Stimulated activated CD4-positive, alpha-beta T cell treated with anti-CD3 and anti-CD28 coated beads, Interleukin-4, amount 100 ng/mL, for 4 hours (primary cell): Measurements from ENCODE around the gene TMEM120A.

Experiments used
- DNase-seq, 2 experiments: peaks; one replicate each; pipeline ENCODE4 v3.0.0-alpha.2; 2020

TMEM120A gene

GRCh38 chr7:75979759-75980429 is 14.5 kb downstream of the TMEM120A start:
- no peak for DNase-seq

GRCh38 chr7:75977743-75978142 is 16.7 kb downstream of the TMEM120A start:
- no peak for DNase-seq

GRCh38 chr7:75971961-75972763 is 22.2 kb downstream of the TMEM120A start:
- no peak for DNase-seq

GRCh38 chr7:75971309-75971960 is 23.0 kb downstream of the TMEM120A start:
- DNase-seq: no peak

- no peak for DNase-seq
These were observed 24.5 kb downstream of the TMEM120A start for GRCh38 chr7:75969704-75970498.

GRCh38 chr7:75969182-75969581 is 25.2 kb downstream of the TMEM120A start:
- no peak for DNase-seq

- no peak for DNase-seq
These were observed 25.8 kb downstream of the TMEM120A start for GRCh38 chr7:75968561-75969001.

- DNase-seq: no peak
These were observed 26.4 kb downstream of the TMEM120A start for GRCh38 chr7:75968012-75968411.

- no peak for DNase-seq
These were observed 26.9 kb downstream of the TMEM120A start for GRCh38 chr7:75967487-75967997.

GRCh38 chr7:75967055-75967454 is 27.3 kb downstream of the TMEM120A start:
- no peak for DNase-seq

- DNase-seq: no peak
These were observed 28.0 kb downstream of the TMEM120A start for GRCh38 chr7:75966190-75966961.

- no peak for DNase-seq
These were observed 28.8 kb downstream of the TMEM120A start for GRCh38 chr7:75965617-75966016.

GRCh38 chr7:75963381-75963995 is 30.9 kb downstream of the TMEM120A start:
- DNase-seq: no peak

GRCh38 chr7:75962607-75963380 is 31.6 kb downstream of the TMEM120A start:
- no peak for DNase-seq

GRCh38 chr7:75961218-75961617 is 33.2 kb downstream of the TMEM120A start:
- no peak for DNase-seq

- DNase-seq: no peak
These were observed 34.0 kb downstream of the TMEM120A start for GRCh38 chr7:75960372-75960771.

GRCh38 chr7:75958802-75959543 is 35.4 kb downstream of the TMEM120A start:
- no peak for DNase-seq

GRCh38 chr7:75957021-75957736 is 37.2 kb downstream of the TMEM120A start:
- DNase-seq: no peak

- no peak for DNase-seq
These were observed 39.0 kb downstream of the TMEM120A start for GRCh38 chr7:75955331-75955955.
